ENCODE data around the gene HPCAL4. TPM values are rescaled to one million over a fixed set of nuclear protein-coding genes. Genes with fewer than 3 reads are reported as not detected.
A peak's percentile ranks its signal among the peaks of the same experiment; 100 is the strongest.

The HPCAL4 gene
- total RNA-seq, 4 donors from 2014 or later, result not detected

DNA sequence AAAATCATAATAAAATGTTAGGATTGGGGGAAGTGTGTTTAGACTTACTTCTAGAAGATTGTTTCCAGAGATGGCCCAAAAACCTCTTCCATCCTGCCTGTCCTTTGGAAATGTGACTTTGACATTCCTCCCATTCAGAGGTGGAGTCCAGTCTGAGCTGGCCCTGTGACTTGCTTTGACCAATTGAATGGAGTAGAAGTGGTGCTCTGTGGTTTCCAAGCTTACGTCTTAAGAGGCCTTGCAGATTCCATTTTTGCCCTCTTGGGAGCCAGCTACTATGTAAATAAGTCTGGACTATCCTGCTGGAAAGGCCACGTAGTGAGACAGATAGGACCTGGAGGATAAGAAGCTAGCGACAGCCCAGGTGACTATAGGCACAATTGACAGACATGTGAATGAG lies 18.0 kb downstream of the HPCAL4 start:
- WGBS, 2 donors, result 89 to 97% methylated on average over 3 of the region's 3 CpGs
- H3K9me3 ChIP-seq, result no peaks in the 10 kb centered on the region
- peaks cover 0 to 20% (median 13%) of the 10 kb centered on the region in 4 donors for H3K4me1 ChIP-seq
- no peak for DNase-seq (ENCODE audit: low spot score in 2 of 2)
- TF ChIP-seq EP300 (IDR thresholded peaks at IDR 0.05), result no peak
- TF ChIP-seq, protein P1, sequence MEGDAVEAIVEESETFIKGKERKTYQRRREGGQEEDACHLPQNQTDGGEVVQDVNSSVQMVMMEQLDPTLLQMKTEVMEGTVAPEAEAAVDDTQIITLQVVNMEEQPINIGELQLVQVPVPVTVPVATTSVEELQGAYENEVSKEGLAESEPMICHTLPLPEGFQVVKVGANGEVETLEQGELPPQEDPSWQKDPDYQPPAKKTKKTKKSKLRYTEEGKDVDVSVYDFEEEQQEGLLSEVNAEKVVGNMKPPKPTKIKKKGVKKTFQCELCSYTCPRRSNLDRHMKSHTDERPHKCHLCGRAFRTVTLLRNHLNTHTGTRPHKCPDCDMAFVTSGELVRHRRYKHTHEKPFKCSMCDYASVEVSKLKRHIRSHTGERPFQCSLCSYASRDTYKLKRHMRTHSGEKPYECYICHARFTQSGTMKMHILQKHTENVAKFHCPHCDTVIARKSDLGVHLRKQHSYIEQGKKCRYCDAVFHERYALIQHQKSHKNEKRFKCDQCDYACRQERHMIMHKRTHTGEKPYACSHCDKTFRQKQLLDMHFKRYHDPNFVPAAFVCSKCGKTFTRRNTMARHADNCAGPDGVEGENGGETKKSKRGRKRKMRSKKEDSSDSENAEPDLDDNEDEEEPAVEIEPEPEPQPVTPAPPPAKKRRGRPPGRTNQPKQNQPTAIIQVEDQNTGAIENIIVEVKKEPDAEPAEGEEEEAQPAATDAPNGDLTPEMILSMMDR (IDR thresholded peaks at IDR 0.05), result no peak
- no peak for TF ChIP-seq POLR2A (IDR thresholded peaks at IDR 0.05)
- H3K36me3 ChIP-seq, result no peaks in the 10 kb centered on the region
- no peak overlapping the region for H3K4me3 ChIP-seq
- peaks cover 0 to 37% of the 10 kb centered on the region in 2 donors for H3K27me3 ChIP-seq
- no peak overlapping the region for H3K27ac ChIP-seq

DNA sequence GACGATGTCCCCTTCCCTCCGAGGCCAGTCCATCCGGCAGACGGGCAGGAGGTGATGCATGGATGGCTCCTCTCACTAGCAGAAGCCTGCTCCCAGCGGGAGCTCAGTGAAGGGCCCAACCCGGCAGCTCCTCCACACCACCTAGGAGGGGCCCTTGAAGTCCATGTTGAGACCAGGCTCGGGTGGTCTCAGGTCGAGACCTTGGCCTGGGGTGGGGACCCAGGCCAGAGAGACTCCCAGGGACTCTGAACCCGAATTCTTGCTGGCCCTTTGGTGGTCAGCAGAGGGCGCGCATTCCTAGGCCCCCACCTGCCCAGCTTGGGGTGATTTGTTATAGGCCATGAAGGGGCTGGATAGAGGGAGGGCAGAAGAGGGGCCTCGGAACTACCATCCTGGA lies 18.7 kb downstream of the HPCAL4 start:
- Histone ChIP-seq H3K4me1 (peaks cover 0 to 20% (median 13%) of the 10 kb centered on the region in 4 donors), H3K27me3 (peaks cover 0 to 37% of the 10 kb centered on the region in 2 donors), H3K9me3 (no peaks in the 10 kb centered on the region), H3K36me3 (no peaks in the 10 kb centered on the region), H3K27ac (no peak overlapping the region), H3K4me3 (peak overlapping the region in 1 of 4 donors; percentile 58)
- 13 to 26% methylated on average over 11 to 12 of the region's 12 CpGs for WGBS, 2 donors
- no peak for DNase-seq (ENCODE audit: low spot score in 2 of 2)
- TF ChIP-seq, protein P1 (IDR thresholded peaks at IDR 0.05), result peak in 2 of 5 experiments; percentile 23 to 26
- no peak for TF ChIP-seq POLR2A (IDR thresholded peaks at IDR 0.05)

DNA sequence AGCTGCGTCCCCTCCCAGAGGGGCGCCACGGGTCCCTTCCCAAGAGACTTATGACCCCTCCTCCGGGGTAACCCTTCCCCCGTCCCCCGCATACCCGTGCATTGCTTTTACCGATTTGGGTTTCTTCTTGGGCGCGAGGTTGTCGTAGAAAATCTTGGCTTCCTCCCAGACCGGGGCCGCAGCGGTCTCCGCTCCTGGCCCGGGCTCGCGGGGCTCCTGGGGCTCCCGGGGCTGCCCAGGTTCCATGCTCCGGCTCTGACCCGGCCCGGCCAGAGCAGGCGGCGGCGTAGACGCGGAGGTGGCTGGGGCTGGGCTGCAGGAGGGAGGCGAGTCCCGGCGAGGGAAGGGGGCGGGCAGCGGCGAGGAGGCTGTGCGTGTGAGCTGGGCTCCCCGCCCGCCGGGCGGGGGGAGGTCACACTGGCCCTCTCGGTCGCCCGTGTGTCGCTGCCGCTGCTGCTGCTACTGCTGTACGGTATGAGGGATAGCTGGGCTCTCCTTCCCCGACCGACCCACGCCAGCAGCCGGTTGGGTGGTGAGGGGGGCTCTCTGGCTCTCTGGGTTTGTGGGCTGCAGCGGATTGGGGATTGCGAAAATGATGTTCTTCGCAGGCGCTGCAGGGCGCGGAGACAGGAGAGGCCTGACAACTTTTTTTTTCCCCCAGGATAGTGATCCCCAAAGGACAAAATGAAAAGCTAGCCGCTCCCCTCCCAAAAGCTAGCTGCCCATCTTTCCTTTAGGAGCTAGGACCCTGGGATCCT lies 19.3 kb downstream of the HPCAL4 start, which contains the start of gene NT5C1A:
Gene NT5C1A (minus strand): TSS at position 315 of the 758 bp plus-strand sequence. CDS start 69 bp downstream, at position 246.
- TF ChIP-seq, protein P1 (IDR thresholded peaks at IDR 0.05), result no peak
- TF ChIP-seq POLR2A (IDR thresholded peaks at IDR 0.05) (no peak), EP300 (IDR thresholded peaks at IDR 0.05) (no peak)
- no peaks in the 10 kb centered on the region for H3K9me3 ChIP-seq
- H3K4me1 ChIP-seq, result peaks cover 0 to 20% (median 13%) of the 10 kb centered on the region in 4 donors
- no peaks in the 10 kb centered on the region for H3K36me3 ChIP-seq
- peak within 1 kb of the TSS; percentile 28 to 58 (median 43) for H3K4me3 ChIP-seq
- peaks cover 0 to 37% of the 10 kb centered on the region in 2 donors for H3K27me3 ChIP-seq
- DNase-seq (ENCODE audit: low spot score in 2 of 2), result no peak
- WGBS, 2 donors, result 3% methylated on average over 28 to 29 of the region's 55 CpGs
- H3K27ac ChIP-seq, result peak within 1 kb of the TSS in 1 of 4 donors; percentile 43

DNA sequence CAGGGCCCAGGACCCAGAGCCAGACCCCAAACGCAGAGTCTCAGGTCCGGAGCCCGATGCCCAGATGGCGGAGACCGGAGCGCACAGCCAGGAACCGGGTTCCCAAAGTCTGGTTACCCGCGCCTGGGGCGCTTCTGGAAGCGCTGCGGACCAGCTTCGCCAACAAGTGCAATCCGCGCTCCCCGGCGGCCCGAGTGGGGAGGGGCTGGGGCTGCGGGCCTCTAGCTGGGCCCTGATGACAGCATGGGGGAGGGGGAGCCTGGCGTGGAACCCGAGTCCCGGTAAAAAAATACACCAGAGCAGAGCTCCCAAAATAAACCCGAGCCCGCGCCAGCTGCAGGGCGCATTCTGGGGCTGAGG lies 19.8 kb downstream of the HPCAL4 start:
- Histone ChIP-seq H3K27me3 (peaks cover 0 to 37% of the 10 kb centered on the region in 2 donors), H3K4me1 (peaks cover 0 to 20% (median 13%) of the 10 kb centered on the region in 4 donors), H3K9me3 (no peaks in the 10 kb centered on the region), H3K36me3 (no peaks in the 10 kb centered on the region), H3K27ac (no peak overlapping the region), H3K4me3 (peak overlapping the region; percentile 28 to 58 (median 43))
- no peak for TF ChIP-seq POLR2A (IDR thresholded peaks at IDR 0.05)
- TF ChIP-seq EP300 (IDR thresholded peaks at IDR 0.05), result no peak
- 0 to 8% methylated on average over 1 to 13 of the region's 26 CpGs for WGBS, 2 donors
- DNase-seq (ENCODE audit: low spot score in 2 of 2), result peak in 1 of 2 donors; percentile 8

DNA sequence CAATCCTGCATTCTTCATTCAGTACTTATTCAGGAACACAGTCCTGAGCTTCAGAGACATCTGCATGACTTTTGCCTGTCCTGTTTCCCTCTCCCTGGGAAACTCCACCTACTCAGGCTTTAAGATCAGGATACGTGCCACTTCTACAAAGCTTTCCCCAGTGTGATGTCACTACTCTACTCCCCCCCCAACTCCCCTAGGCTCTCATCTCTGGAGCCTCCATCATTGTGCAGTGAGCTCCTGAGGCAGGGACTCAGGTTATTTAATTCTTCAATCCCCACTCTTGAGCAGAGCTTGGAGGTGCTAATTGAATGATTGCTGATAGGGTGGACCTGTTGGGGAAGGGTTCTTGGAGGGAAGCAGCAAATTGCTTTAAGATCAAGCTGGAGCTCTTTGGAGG lies 20.5 kb downstream of the HPCAL4 start:
- no peak overlapping the region for H3K4me3 ChIP-seq
- WGBS, 2 donors, result 45 to 48% methylated on average over 1 of the region's 1 CpG
- no peak for DNase-seq (ENCODE audit: low spot score in 2 of 2)
- H3K36me3 ChIP-seq, result no peaks in the 10 kb centered on the region
- no peaks in the 10 kb centered on the region for H3K9me3 ChIP-seq
- no peak overlapping the region for H3K27ac ChIP-seq
- peaks cover 0 to 20% (median 13%) of the 10 kb centered on the region in 4 donors for H3K4me1 ChIP-seq
- peaks cover 0 to 37% of the 10 kb centered on the region in 2 donors for H3K27me3 ChIP-seq
- TF ChIP-seq EP300 (IDR thresholded peaks at IDR 0.05), result no peak
- TF ChIP-seq POLR2A (IDR thresholded peaks at IDR 0.05), result no peak
- TF ChIP-seq, protein P1 (IDR thresholded peaks at IDR 0.05), result no peak

Measured in tibial nerve (tissue), 4 donors.